Measurements from ENCODE around the gene GNAI3. TPM values are rescaled to one million over a fixed set of nuclear protein-coding genes. Genes with fewer than 3 reads are reported as not detected.
"Not testable (repeated sequence)": the region's sequence is repeated elsewhere in the genome, so short reads cannot be mapped to it uniquely, and the experiment has no call there.

The GNAI3 gene
- total RNA-seq, 2 donors from 2014 or later: 8.9 to 10.1 TPM

- Mint-ChIP-seq H3K36me3 (no peaks in the 10 kb centered on the region), H3K9me3 (no peaks in the 10 kb centered on the region), H3K27ac (no peak overlapping the region)
- ATAC-seq (no peak), DNase-seq (ENCODE audit: low spot score in 2 of 2) (no peak)
Observed at GRCh38 chr1:109652402-109652801, 104.0 kb downstream of the GNAI3 start.

GRCh38 chr1:109653306-109653705 is 104.9 kb downstream of the GNAI3 start:
- H3K27ac Mint-ChIP-seq: no peak overlapping the region
- DNase-seq (ENCODE audit: low spot score in 2 of 2): no peak
- H3K36me3 Mint-ChIP-seq: no peaks in the 10 kb centered on the region
- ATAC-seq: no peak
- no peaks in the 10 kb centered on the region for H3K9me3 Mint-ChIP-seq

GRCh38 chr1:109654519-109654918 is 106.1 kb downstream of the GNAI3 start:
- Mint-ChIP-seq H3K27ac (no peak overlapping the region), H3K36me3 (no peaks in the 10 kb centered on the region), H3K9me3 (no peaks in the 10 kb centered on the region)
- ATAC-seq (no peak), DNase-seq (ENCODE audit: low spot score in 2 of 2) (no peak)

GRCh38 chr1:109655615-109656519 is 107.5 kb downstream of the GNAI3 start, which contains the start of gene GSTM4:
Gene GSTM4, plus strand, starts transcription at chr1:109656099. Its CDS starts 291 bp downstream, at chr1:109656390.
- peak; percentile 90 to 93 for ATAC-seq
- Mint-ChIP-seq H3K27ac (peak within 1 kb of the TSS; percentile 88 to 90), H3K9me3 (no peaks in the 10 kb centered on the region), H3K36me3 (no peaks in the 10 kb centered on the region)
- DNase-seq (ENCODE audit: low spot score in 2 of 2): peak; percentile 69 to 70

GRCh38 chr1:109657395-109657794 is 109.0 kb downstream of the GNAI3 start:
- no peak for ATAC-seq
- DNase-seq (ENCODE audit: low spot score in 2 of 2): no peak

GRCh38 chr1:109657970-109658369 is 109.6 kb downstream of the GNAI3 start:
- DNase-seq (ENCODE audit: low spot score in 2 of 2) (no peak), ATAC-seq (no peak)
- Mint-ChIP-seq H3K27ac (no peak overlapping the region), H3K36me3 (no peaks in the 10 kb centered on the region), H3K9me3 (no peaks in the 10 kb centered on the region)

More at GRCh38 chr1:109657395-109657794, 109.0 kb downstream of the GNAI3 start:
- Mint-ChIP-seq H3K9me3 (no peaks in the 10 kb centered on the region), H3K36me3 (no peaks in the 10 kb centered on the region), H3K27ac (no peak overlapping the region)

DNA sequence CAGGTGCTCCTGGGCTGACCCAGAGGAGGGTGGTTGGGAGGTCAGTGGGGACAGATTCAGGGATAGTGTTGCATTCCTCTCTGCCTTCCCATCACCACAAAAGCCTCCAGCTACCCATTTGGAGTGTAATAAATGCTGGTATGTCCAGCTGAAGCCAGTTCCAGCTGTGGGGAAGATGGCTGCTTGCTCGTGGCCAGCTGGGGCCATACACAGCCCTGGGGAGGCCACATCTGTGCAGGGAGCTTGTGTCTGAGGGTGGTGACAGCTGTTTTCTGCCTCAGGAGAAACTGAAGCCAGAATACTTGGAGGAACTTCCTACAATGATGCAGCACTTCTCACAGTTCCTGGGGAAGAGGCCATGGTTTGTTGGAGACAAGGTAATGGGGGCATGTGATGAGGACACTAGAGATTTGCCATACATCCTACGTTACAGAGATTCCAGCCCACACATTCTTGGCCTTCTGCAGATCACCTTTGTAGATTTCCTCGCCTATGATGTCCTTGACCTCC is 110.2 kb downstream of the GNAI3 start:
- H3K36me3 Mint-ChIP-seq: no peaks in the 10 kb centered on the region
- no peak for ATAC-seq
- H3K27ac Mint-ChIP-seq: no peak overlapping the region
- no peaks in the 10 kb centered on the region for H3K9me3 Mint-ChIP-seq
- DNase-seq (ENCODE audit: low spot score in 2 of 2): no peak

- no peak overlapping the region for H3K27ac Mint-ChIP-seq
- no peaks in the 10 kb centered on the region for H3K9me3 Mint-ChIP-seq
- ATAC-seq (no peak), DNase-seq (ENCODE audit: low spot score in 2 of 2) (no peak)
- H3K36me3 Mint-ChIP-seq: no peaks in the 10 kb centered on the region
Observed at GRCh38 chr1:109659145-109659544, 110.7 kb downstream of the GNAI3 start.

DNA sequence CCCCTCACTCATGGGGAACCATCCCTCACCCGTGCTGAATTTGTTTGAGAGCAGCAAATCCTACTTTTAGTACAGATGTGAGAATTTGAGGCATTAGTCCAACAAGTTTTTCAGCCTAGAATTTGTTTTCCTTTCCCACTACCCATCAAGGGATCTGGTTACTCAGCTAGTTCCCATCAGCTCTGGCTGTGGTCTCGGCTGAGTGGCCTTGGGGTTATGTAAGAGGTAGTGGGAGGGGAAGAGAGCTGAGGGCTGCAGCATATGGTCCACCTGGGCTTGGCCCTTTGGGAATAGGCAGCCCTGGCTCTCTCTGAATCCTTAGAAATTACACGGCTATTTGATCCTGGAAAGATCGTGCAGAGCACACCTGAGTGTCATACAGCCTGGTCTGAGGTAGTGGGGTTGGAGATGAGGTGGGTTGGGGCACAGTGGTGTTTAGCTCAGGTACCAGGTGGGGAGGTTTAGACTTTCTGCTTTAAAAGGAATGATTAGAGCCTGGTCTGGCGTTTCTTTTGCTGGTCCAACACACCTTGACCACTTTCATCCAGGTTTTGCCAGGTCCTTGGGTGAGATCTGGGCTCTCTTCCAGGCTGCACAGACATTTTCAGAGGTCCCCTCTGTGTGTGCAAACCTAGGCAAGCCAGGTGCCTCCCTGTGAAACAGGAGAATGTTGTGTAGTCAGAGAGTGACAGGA is 111.7 kb downstream of the GNAI3 start:
- H3K9me3 Mint-ChIP-seq: no peaks in the 10 kb centered on the region
- no peak overlapping the region for H3K27ac Mint-ChIP-seq
- H3K36me3 Mint-ChIP-seq: no peaks in the 10 kb centered on the region
- DNase-seq (ENCODE audit: low spot score in 2 of 2) (no peak), ATAC-seq (no peak)

GRCh38 chr1:109660691-109661026 is 112.2 kb downstream of the GNAI3 start:
- not testable (repeated sequence) for ATAC-seq; H3K9me3 Mint-ChIP-seq; DNase-seq (ENCODE audit: low spot score in 2 of 2); H3K27ac Mint-ChIP-seq; H3K36me3 Mint-ChIP-seq

DNA sequence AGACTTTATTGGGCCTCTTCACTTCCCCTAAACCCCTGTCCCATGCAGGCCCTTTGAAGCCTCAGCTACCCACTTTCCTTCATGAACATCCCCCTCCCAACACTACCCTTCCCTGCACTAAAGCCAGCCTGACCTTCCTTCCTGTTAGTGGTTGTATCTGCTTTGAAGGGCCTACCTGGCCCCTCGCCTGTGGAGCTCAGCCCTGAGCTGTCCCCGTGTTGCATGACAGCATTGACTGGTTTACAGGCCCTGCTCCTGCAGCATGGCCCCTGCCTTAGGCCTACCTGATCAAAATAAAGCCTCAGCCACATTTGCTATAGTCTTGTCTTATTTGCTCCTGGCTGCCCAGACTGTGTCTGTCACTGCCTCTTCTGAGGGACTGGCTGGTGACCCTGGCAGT is 113.0 kb downstream of the GNAI3 start:
- no peak overlapping the region for H3K27ac Mint-ChIP-seq
- no peak for ATAC-seq
- no peaks in the 10 kb centered on the region for H3K36me3 Mint-ChIP-seq
- no peaks in the 10 kb centered on the region for H3K9me3 Mint-ChIP-seq
- DNase-seq (ENCODE audit: low spot score in 2 of 2): no peak

GRCh38 chr1:109664671-109665070 is 116.3 kb downstream of the GNAI3 start:
- DNase-seq (ENCODE audit: low spot score in 2 of 2) (no peak), ATAC-seq (no peak)
- no peaks in the 10 kb centered on the region for H3K36me3 Mint-ChIP-seq
- no peak overlapping the region for H3K27ac Mint-ChIP-seq
- no peaks in the 10 kb centered on the region for H3K9me3 Mint-ChIP-seq

- Mint-ChIP-seq H3K36me3 (peaks cover 0 to 10% of the 10 kb centered on the region in 2 donors), H3K9me3 (peaks cover 0 to 7% of the 10 kb centered on the region in 2 donors), H3K27ac (peak within 1 kb of the TSS; percentile 56 to 91)
- DNase-seq (ENCODE audit: low spot score in 2 of 2): peak; percentile 67 to 93
- peak; percentile 97 to 100 for ATAC-seq
Observed at GRCh38 chr1:109667452-109668122, 119.2 kb downstream of the GNAI3 start, which contains the start of gene GSTM2. Gene GSTM2, plus strand, starts transcription at chr1:109668057. Its CDS starts 59 bp downstream, at chr1:109668116.

Other genes with a start within 250 kb of the GNAI3 start
- not detected for gene MYBPHL, start 241.6 kb upstream of the GNAI3 start, total RNA-seq
- 1 to 10 TPM; 1.5 to 1.8 TPM for gene SORT1, start 150.7 kb upstream of the GNAI3 start, total RNA-seq
- gene PSMA5, start 122.2 kb upstream of the GNAI3 start, total RNA-seq: 100 to 1,000 TPM; 185 to 189 TPM
- gene SYPL2, start 82.1 kb upstream of the GNAI3 start, total RNA-seq: under 1 TPM in 1 of 2 donors, not detected in 1; 0.09 TPM
- 10 to 100 TPM; 11.5 to 21.9 TPM for gene ATXN7L2, start 64.7 kb upstream of the GNAI3 start, total RNA-seq
- 10 to 100 TPM; 11.3 to 14.9 TPM for gene CYB561D1, start 54.5 kb upstream of the GNAI3 start, total RNA-seq
- 1 to 10 TPM in 1 of 2 donors, under 1 TPM in 1; 0.97 to 1.3 TPM for gene AMIGO1, start 38.9 kb upstream of the GNAI3 start, total RNA-seq
- under 1 TPM in 1 of 2 donors, not detected in 1; 0.57 TPM for gene GPR61, start 8.7 kb upstream of the GNAI3 start, total RNA-seq
- gene GNAT2, start 71.0 kb downstream of the GNAI3 start, total RNA-seq: under 1 TPM in 1 of 2 donors, not detected in 1; 0.34 TPM
- gene AMPD2, start 71.2 kb downstream of the GNAI3 start, total RNA-seq: 100 to 1,000 TPM in 1 of 2 donors, 10 to 100 TPM in 1; 91.5 to 113 TPM
- 10 to 100 TPM; 22.0 to 23.8 TPM for gene GSTM4, start 107.5 kb downstream of the GNAI3 start, total RNA-seq
- gene GSTM2, start 119.4 kb downstream of the GNAI3 start, total RNA-seq: 10 to 100 TPM; 13.6 to 41.7 TPM
- 100 to 1,000 TPM in 1 of 2 donors, not detected in 1; 129 TPM for gene GSTM1, start 139.2 kb downstream of the GNAI3 start, total RNA-seq
- gene GSTM5, start 163.6 kb downstream of the GNAI3 start, total RNA-seq: under 1 TPM in 1 of 2 donors, not detected in 1; 0.89 TPM
- gene GSTM3, start 192.4 kb downstream of the GNAI3 start, total RNA-seq: 10 to 100 TPM; 39.0 to 41.1 TPM
- not detected for gene EPS8L3, start 215.3 kb downstream of the GNAI3 start, total RNA-seq

Data from activated naive CD4-positive, alpha-beta T cell treated with anti-CD3 and anti-CD28 coated beads, Interleukin-2, amount 50 U/mL, for 72 hours (primary cell).